ENCODE data around the gene TMEM270.

The TMEM270 gene

DNA sequence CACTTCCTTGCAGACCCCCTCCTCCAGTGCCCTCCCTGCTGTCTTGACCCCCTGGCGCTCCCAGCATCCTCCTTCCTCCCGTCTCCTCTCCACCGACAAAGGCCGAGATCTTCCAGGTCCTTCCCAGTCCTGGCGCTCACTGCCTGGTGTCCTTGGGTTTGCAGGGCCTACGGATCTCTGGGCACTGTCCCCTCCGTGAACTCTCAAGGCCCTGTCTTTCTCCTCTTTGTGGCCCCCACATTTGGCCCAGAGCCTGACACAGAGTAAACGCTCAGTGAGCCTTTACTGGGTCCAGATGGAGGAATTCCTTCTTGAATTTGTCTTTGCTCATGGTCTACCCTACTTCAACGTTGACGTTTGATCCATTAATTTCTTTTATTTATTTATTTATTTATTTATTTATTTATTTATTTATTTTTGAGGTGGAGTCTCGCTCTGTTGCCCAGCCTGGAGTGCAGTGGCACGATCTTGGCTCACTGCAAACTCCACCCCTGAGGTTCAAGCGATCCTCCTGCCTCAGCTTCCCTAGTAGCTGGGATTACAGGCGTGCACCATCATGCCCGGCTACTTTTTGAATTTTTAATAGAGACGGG is 29.7 kb downstream of the TMEM270 start:
- DNase-seq = peak; percentile 64

DNA sequence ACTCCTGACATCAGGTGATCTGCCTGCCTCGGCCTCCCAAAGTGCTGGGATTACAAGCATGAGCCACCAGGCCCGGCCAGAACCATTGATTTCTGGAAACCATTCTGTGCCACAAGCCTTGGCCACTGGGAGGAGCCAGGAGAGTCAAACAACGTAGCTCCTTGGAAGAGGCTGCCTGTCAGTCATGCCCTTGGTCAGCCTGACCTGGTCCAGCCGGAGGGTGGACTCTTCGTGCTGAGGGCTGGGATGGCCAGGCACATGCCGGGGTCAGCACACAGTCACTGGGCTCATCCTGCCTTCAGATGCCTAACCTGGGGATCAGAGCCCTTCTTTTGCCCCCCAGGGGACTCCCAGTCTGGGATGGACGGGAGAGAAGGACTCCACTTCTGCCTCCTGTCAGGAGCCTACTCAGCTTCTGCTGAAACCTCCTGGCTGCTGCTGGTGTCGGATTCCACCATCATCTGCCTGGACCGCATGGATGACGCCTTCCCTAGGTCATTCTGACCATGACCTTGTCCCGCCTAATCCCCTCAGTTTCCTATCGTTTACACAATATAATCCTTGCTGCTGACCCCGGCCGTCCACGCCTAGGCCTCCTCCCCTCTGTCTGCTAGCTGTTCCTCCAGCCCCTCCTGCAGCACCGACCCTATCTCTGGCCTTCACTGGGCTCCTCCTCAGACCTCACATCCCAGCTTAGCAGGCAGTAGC is 30.4 kb downstream of the TMEM270 start:
- no peak for DNase-seq

DNA sequence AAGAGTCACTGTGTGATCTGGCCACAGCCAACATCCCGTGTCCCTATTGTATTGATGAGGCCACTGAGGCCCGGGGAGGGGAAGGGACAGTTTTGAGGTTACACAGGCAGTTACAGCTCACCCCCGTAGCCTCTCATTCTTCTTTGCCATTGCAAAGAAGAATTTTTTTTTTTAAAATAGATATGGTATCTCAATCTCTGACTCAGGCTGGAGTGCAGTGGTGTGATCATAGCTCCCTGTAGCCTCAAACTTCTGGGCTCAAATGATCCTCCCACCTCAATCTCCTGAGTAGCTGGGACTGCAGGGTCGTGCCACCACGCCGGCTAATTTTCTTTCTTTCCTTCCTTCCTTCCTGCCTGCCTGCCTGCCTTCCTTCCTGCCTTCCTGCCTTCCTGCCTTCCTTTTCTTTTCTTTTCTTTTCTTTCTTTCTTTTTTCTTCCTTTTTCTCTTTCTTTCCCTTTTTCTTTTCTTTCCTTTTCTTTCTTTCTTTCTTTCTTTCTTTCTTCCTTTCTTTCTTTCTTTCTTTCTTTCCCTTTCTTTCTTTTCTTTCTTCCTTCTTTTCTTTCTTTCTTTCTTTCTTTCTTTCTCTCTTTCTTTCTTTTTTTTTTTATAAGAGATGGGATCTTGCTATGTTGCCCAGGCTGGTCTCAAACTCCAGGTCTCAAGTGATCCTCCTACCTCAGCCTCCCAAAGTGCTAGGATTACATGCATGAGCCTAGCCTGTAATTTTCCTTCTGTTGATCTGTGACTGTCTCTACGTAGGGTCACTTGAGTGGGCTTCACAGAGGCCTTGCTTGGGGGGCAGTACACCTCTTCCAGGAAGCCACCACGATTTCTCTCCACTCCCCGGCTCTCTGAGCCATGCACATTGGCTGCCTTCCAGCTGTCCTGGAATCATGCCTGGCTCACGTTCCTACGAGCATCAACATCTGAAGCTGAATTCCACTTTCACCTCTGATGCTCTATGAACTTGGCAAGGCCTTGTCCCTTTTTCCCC is 31.3 kb downstream of the TMEM270 start:
- DNase-seq = peak; percentile 84

- no peak for DNase-seq
Measured at GRCh38 chr7:73893342-73894101, 32.6 kb downstream of the TMEM270 start.

DNA sequence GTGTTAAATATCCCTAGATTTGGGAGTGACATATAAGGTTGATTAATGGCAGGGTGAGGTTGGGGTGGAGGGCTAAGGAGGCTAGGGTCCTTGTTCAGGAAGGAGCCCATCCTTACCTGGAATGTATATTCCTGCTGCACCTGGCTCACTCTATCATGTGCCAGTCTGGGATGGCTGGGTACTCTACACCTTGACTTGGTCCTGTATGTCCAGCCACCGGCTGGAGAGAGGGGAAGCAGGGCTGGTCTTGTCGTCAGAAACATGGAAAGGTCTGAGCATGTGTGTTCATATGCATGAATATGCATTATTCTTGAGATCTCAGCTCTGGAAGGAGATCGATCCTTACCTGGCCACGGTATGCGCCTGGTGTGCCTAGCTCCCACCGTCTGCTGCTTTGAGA is 33.2 kb downstream of the TMEM270 start:
- no peak for DNase-seq

GRCh38 chr7:73894733-73895551 is 34.0 kb downstream of the TMEM270 start:
- DNase-seq = peak; percentile 99

DNA sequence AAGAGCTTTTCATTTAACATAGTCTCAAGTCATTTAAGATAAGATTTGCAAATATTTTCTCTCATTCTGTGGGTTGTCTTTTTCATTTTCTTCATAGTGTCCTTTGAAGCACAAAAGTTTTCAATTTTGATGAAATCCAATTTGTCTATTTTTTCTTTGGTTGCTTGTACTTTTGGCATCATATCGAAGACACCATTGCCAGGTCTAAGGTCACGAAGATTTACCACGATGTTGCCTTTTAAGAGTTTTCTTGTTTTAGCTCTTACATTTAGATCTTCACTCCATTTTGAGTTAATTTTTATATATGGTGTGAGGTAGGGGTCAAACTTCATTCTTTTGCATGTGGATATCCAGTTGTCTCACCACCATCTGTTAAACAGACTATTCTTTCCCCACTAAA is 34.7 kb downstream of the TMEM270 start:
- DNase-seq = no peak

DNA sequence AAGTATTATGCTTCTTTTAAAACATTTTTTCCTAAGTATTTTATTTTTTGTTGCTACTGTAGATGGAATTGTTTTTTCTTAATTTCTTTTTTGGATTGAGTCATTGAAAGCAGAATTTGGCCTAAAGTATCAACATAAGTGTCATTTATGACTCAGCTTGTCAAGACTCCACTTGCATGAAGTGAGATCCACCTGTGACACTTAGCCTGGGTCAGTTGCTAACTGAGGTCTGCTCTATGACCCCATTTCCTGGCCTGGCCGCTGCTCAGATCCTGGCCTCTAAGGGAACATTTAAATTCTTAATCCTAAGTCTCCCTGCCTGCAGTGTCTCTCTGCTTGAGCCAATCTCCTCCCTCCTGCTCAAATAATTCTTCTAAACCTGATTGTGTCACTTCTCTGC is 35.5 kb downstream of the TMEM270 start:
- DNase-seq = peak; percentile 57

DNA sequence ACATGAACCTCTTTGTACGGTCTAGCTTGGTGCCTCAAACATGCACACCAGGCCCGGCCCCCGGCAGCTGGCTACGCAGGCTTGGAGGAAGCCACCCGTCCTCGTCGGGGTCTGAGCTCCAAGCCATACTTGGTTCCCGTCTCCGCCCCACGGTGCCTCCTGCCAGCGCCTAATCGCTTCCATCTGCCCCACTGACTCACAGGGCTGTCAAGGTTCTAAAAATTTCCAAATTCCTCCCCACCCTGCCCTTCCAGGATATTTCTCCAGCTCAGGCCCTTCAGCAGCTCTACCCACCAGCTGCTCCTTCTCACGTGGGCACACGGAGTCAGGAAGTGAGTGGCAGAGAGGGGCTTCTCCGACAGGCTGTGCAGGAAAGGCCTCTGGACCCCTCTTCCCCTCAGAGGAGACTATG is 38.8 kb downstream of the TMEM270 start:
- peak; percentile 97 for DNase-seq

- DNase-seq = peak; percentile 59
Measured at GRCh38 chr7:73900286-73900685, 39.3 kb downstream of the TMEM270 start.

- no peak for DNase-seq
Measured at GRCh38 chr7:73901231-73901822, 40.4 kb downstream of the TMEM270 start.

DNA sequence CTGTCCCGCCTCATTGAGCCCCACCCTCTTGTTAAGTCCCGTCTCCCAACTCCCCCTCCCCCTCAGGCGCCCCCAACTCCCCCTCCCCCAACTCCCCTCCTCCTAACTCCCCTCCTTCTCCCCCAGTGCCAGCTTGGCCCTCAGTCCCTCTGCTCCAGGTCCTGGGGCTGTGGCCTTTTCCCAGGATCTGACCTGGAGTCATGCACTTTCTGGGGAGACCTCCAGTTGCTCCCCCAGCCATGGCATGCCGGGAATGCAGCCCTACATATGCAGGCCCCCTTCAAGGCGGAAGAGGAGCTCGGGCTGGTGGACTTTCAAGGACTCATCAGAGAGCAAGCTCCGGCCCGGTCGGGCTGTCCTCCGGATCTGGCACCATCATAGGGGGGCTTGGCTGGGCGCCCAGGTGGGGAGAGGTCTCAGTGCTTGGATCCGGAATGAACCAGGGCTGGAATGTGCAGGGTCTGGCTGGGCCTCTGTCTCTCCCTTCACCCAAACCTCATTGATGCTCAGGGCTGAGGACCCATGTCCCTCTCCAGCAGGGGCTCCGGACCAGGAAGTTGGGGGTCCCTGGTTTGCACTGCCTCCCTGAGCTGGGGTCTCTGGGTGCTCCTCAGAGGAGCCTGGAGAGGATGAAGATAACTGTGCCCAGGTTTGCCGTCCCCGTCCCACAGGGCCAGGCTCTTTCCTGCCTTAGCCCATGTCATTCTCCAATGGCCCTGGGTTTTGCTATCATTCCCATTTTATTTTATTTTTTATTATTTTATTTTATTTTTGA is 41.1 kb downstream of the TMEM270 start:
- no peak for DNase-seq

GRCh38 chr7:73903321-73904218 is 42.6 kb downstream of the TMEM270 start:
- no peak for DNase-seq

GRCh38 chr7:73904219-73905137 is 43.5 kb downstream of the TMEM270 start:
- peak; percentile 68 for DNase-seq

DNA sequence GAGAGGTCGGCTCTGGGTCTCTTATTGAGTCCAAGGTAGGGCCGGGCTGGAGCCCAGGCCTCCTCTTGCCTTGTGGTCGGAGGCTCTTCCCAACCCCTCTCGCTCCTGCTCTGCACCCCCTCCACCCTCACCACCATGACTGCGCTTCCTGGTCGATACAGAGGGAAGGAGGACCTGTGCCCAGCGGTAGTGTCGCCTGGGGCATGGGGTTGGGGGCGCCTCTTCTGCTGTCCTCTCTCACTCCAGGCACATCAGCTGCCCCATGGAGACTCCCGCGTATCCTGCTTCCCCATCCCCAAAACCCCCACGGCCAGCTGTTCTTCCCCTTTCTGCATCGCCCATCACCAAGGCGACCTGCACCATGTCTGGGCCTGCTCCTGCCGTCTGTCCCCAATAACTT is 44.4 kb downstream of the TMEM270 start:
- DNase-seq = no peak

GRCh38 chr7:73906874-73907273 is 45.9 kb downstream of the TMEM270 start:
- no peak for DNase-seq

GRCh38 chr7:73907554-73908122 is 46.7 kb downstream of the TMEM270 start:
- no peak for DNase-seq

DNA sequence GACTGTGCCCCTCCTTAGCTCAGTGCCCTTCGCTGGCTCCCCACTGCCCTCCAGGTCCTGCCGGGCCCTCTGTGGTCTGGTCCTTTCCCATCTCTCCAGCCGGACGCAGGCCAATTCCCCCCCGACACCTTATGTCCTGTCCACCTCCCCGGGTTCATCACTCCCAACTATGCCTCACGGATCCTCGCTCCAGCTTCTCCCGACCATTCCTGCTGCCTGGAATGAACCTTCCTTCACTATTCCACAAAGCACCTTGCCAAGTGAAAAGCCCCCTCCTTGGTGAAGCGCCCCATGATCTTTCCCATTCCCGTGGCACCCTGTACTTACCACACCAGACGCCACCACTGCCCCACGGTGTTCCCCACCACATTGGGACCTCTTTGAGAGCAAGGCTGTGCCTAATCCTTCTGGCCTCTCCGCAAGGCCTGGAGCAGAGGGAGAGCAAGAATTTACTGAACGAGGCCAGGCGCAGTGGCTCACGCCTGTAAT is 47.2 kb downstream of the TMEM270 start:
- DNase-seq = no peak
